ENCODE measurements around the gene SOCS1. TPM values are rescaled to one million over a fixed set of nuclear protein-coding genes. Genes with fewer than 3 reads are reported as not detected.

The SOCS1 gene
- total and polyA plus RNA-seq, 2 of the 8 experiments (the other 6 are each of a cell fraction or from before 2014, with no cell fraction given) = 21.0 to 48.9 TPM

DNA sequence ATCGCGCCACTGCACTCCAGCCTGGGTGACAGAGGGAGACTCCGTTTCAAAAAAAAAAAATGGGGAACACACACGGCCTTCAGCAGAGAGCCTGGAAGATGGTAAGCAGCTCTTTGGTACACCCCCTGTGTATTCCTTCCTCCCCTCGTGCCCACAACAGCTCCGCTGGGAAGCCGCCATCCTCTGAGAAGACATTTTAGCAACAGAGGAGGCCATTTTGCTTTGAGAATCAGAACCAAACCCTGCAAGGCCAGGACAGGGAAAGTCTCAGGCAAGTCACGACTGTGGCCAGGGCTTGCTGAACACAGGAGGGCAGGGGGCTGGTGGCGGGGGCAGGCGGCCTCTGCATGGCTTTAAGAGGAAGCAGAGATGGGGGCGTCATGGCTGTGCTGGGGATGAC lies 45.7 kb downstream of the SOCS1 start:
- Histone ChIP-seq H3K9me3 (ENCODE audit: insufficient read depth in 2 of 2, low read depth in 1 of 2, low read length in 1 of 2) (peaks cover 8% of the 10 kb centered on the region in 2 experiments), H3K27ac (ENCODE audit: low read depth, low read length) (no peak overlapping the region), H2AK5ac (ENCODE audit: low read depth, low read length) (no peak overlapping the region), H3K79me1 (ENCODE audit: low read depth, low read length) (no peaks in the 10 kb centered on the region), H4K5ac (ENCODE audit: insufficient read length, low read depth, low read length) (no peak overlapping the region), H2BK12ac (ENCODE audit: low read depth, low read length) (no peak overlapping the region), H3K56ac (replicated peaks; ENCODE audit: insufficient read length, low read depth, low read length) (no peak overlapping the region), H3K14ac (ENCODE audit: insufficient read length) (no peak overlapping the region), H3K9ac (replicated peaks in 1 of 4; ENCODE audit: extremely low read depth in 1 of 4, low read depth in 3 of 4, low read length in 3 of 4) (no peak overlapping the region), H2BK15ac (ENCODE audit: low read length) (no peak overlapping the region), H3K27me3 (replicated peaks in 1 of 4; ENCODE audit: control insufficient read depth in 3 of 4, extremely low read depth in 1 of 4, insufficient read depth in 3 of 4, low read length in 3 of 4) (no peaks in the 10 kb centered on the region), H3K4ac (replicated peaks; ENCODE audit: insufficient read length, low read depth, low read length) (no peak overlapping the region), H3K23ac (ENCODE audit: insufficient read length) (no peak overlapping the region), H3K4me3 (ENCODE audit: extremely low read depth in 1 of 4, insufficient read depth in 2 of 4, low read depth in 3 of 4, low read length in 4 of 4) (no peak overlapping the region), H3K4me1 (replicated peaks in 1 of 4; ENCODE audit: control insufficient read depth in 3 of 4, insufficient read depth in 4 of 4, low read length in 3 of 4) (peaks cover 0 to 4% (median 2%) of the 10 kb centered on the region in 4 experiments; a peak in 3 of 7 replicates), H2AFZ (ENCODE audit: low read length) (no peak overlapping the region), H3K36me3 (ENCODE audit: control insufficient read depth in 2 of 4, insufficient read depth in 4 of 4, low read length in 3 of 4) (no peaks in the 10 kb centered on the region), H3K18ac (ENCODE audit: extremely low read depth, low read length) (no peak overlapping the region), H2BK20ac (ENCODE audit: low read length) (no peak overlapping the region), H3K79me2 (ENCODE audit: control insufficient read depth in 1 of 2, insufficient read depth in 2 of 2, low read length in 2 of 2) (no peaks in the 10 kb centered on the region), H2BK5ac (ENCODE audit: low read depth, low read length) (no peak overlapping the region), H2BK120ac (replicated peaks; ENCODE audit: low read depth, low read length) (no peak overlapping the region), H4K8ac (ENCODE audit: extremely low read depth, insufficient read depth, low read length) (no peak overlapping the region; the same call in 1 of the 2 replicates), H4K20me1 (replicated peaks in 1 of 2; ENCODE audit: control insufficient read depth in 1 of 2, insufficient read depth in 2 of 2, low read length in 2 of 2) (no peaks in the 10 kb centered on the region), H3K23me2 (ENCODE audit: low read depth, low read length) (no peaks in the 10 kb centered on the region), H3K4me2 (ENCODE audit: insufficient read depth in 1 of 2, low read depth in 2 of 2, low read length in 2 of 2) (no peak overlapping the region), H4K91ac (replicated peaks; ENCODE audit: insufficient read length, low read length) (no peak overlapping the region)
- TF ChIP-seq YY1 (IDR thresholded peaks at IDR 0.05; ENCODE audit: low read depth, low read length) (peak; percentile 63; the same call in 1 of the 2 replicates), JUN (IDR thresholded peaks at IDR 0.05; ENCODE audit: low read depth, low read length) (no peak), NANOG (IDR thresholded peaks at IDR 0.05; ENCODE audit: insufficient read depth, low read depth, low read length, poor library complexity, severe bottlenecking) (no peak)
- ChIA-PET CTCF (ENCODE audit: partially characterized antibody) (interaction anchor here (0.8 to 3.0 kb wide), 5 partner anchors 8 to 146 kb away, joined by 3 to 13 read pairs (median 4); no protein-coding TSS in a partner anchor), POLR2A (ENCODE audit: partially characterized antibody) (interaction anchor here (1.4 kb wide), 1 partner anchor 46 kb away, joined by 5 read pairs; the partner anchor contains the start of gene SOCS1)
- DNase-seq (ENCODE audit: low read depth in 1 of 2, low spot score in 2 of 2) (no peak), FAIRE-seq (no peak)
- whole genome bisulfite sequencing, 2 experiments (ENCODE audit: extremely low coverage in 1 of 2, insufficient coverage in 1 of 2, insufficient read length in 1 of 2, insufficient replicate concordance in 2 of 2, low coverage in 1 of 2, low lambda C conversion rate in 2 of 2, missing lambda C conversion rate in 1 of 2) = 90% methylated on average over 6 of the region's 11 CpGs; no CpG with 5 or more reads in 1 of the 2 experiments

All from H1 (cell line).